K562 (cell line): ENCODE data around the gene SPATA32. TPM values are rescaled to one million over a fixed set of nuclear protein-coding genes. Genes with fewer than 3 reads are reported as not detected.

Source experiments
- ATAC-seq: fragments of 200-7000 bp; cut with Tn5 transposase; 3 replicates; pipeline ENCODE4 v1.9.1; 2020; ENCODE audit warnings: moderate library complexity
- BruUV-seq: library from RNA; stranded (reverse); fragments of 400-500 nt; replicated peaks from 2 replicates; lab custom pipeline; 2021; lab: Mats Ljungman, UMichigan
- CTCF ChIA-PET: fragments of 300-600 bp; formaldehyde crosslinking; extraction: SDS; loops from one replicate; lab custom pipeline; 2021; ENCODE audit warnings: low intra/inter-chr PET ratio; lab: Yijun Ruan, JAX
- POLR2A ChIA-PET: fragments of 300-600, 350-650 bp; sonication (Branson Sonifier 250); formaldehyde crosslinking; extraction: SDS; loops from one replicate; lab custom pipeline; 2021; ENCODE audit warnings: antibody characterized with exemption, inconsistent platforms; lab: Yijun Ruan, JAX
- DNase-seq, 4 experiments: peaks; one replicate each; pipeline versions ENCODE4 v3.0.0 to v3.0.0-alpha.2; 2011 to 2018; ENCODE audit warnings: low spot score in 3 of 4, mixed read lengths in 3 of 4; ENCODE audit errors: extremely low read depth in 1 of 4
- FAIRE-seq: peaks from 2 replicates; lab custom pipeline; 2011; peaks lifted over from hg19 to GRCh38; lab: Jason Lieb, UNC
- H2AFZ ChIP-seq: 2 replicates; pipeline ENCODE4 v1.6.0; 2011; ENCODE audit warnings: low read depth, low read length, control low read depth, inconsistent platforms
- H3K27ac ChIP-seq: fragments of 200-600 bp; 3 replicates; pipeline ENCODE4 v1.8.0; 2011; ENCODE audit warnings: low read depth, mild to moderate bottlenecking, control low read depth, inconsistent platforms, low read length, moderate library complexity, mixed read lengths; ENCODE audit errors: extremely low read depth
- H3K27me3 ChIP-seq, 2 experiments: fragments of 300-600 bp in 1 of 2; 2 replicates in 1 of 2; 3 replicates in 1 of 2; pipeline versions ENCODE4 v1.6.0 to v1.8.0; 2011; ENCODE audit warnings: inconsistent platforms in 2 of 2, low read length in 2 of 2, mild to moderate bottlenecking in 1 of 2, mixed read lengths in 1 of 2, moderate library complexity in 1 of 2; ENCODE audit not compliant: control insufficient read depth in 2 of 2, insufficient read depth in 2 of 2
- H3K36me3 ChIP-seq: fragments of 300-600 bp; 3 replicates; pipeline ENCODE4 v1.8.0; 2011; ENCODE audit warnings: mild to moderate bottlenecking, low read length, inconsistent platforms; ENCODE audit not compliant: control insufficient read depth, insufficient read depth
- H3K4me1 ChIP-seq, 2 experiments: fragments of 200-600 bp in 1 of 2; replicated peaks in 1 of 2; 2 replicates in 1 of 2; 3 replicates in 1 of 2; pipeline versions ENCODE4 v1.5.1 to v1.8.0; 2011; ENCODE audit warnings: inconsistent platforms in 2 of 2, low read length in 2 of 2, mild to moderate bottlenecking in 1 of 2, mixed read lengths in 1 of 2, moderate library complexity in 1 of 2; ENCODE audit not compliant: control insufficient read depth in 2 of 2, insufficient read depth in 2 of 2
- H3K4me2 ChIP-seq: 2 replicates; pipeline ENCODE4 v1.6.1; 2011; ENCODE audit warnings: low read length, control low read depth, inconsistent platforms, mixed read lengths; ENCODE audit not compliant: insufficient read depth
- H3K4me3 ChIP-seq: fragments of 200-600 bp; sonication (generic), shearing (Covaris generic); 2 replicates; pipeline ENCODE4 v1.5.1; 2016; ENCODE audit warnings: control low read depth, inconsistent platforms
- H3K79me2 ChIP-seq: fragments of 200-600 bp; 3 replicates; pipeline ENCODE4 v1.8.0; 2011; ENCODE audit warnings: low read length, inconsistent platforms; ENCODE audit not compliant: control insufficient read depth, insufficient read depth
- H3K9ac ChIP-seq, 2 experiments: 2 replicates each; pipeline versions ENCODE4 v1.6.0 to v1.6.1; 2011; ENCODE audit warnings: low read depth in 2 of 2, low read length in 2 of 2, control low read depth in 1 of 2, inconsistent platforms in 1 of 2, mild to moderate bottlenecking in 1 of 2, mixed read lengths in 1 of 2; ENCODE audit not compliant: insufficient read depth in 1 of 2
- H3K9me1 ChIP-seq: one replicate; pipeline ENCODE4 v1.6.0; 2011; ENCODE audit warnings: inconsistent platforms, mild to moderate bottlenecking, low read length, moderate library complexity; ENCODE audit not compliant: control insufficient read depth, insufficient read depth
- H3K9me3 ChIP-seq: replicated peaks from 2 replicates; pipeline ENCODE4 v1.5.1; 2011; ENCODE audit warnings: low read depth, low read length, inconsistent platforms; ENCODE audit not compliant: control insufficient read depth, insufficient read depth
- H4K20me1 ChIP-seq: replicated peaks from 2 replicates; pipeline ENCODE4 v1.6.1; 2011; ENCODE audit warnings: low read length, inconsistent platforms, mixed read lengths; ENCODE audit not compliant: control insufficient read depth, insufficient read depth
- BRD9 ChIP-seq: fragments of 450-650 bp; IDR thresholded peaks from 2 replicates; pipeline ENCODE4 v1.6.1; 2018; ENCODE audit warnings: low read depth; ENCODE audit not compliant: partially characterized antibody
- CBFA2T2 ChIP-seq: fragments of 450-650 bp; conservative IDR thresholded peaks from 2 replicates; pipeline ENCODE4 v1.6.1; 2017; ENCODE audit warnings: mild to moderate bottlenecking
- CBX8 ChIP-seq: fragments of 200-600 bp; sonication (generic); IDR thresholded peaks from 2 replicates; pipeline ENCODE4 v1.6.1; 2012; ENCODE audit warnings: borderline replicate concordance, mixed run types, low read depth, mild to moderate bottlenecking, moderate library complexity, mixed read lengths, low read length, control low read depth, inconsistent platforms; ENCODE audit not compliant: poor library complexity, severe bottlenecking; ENCODE audit errors: extremely low read depth
- FOXJ3 ChIP-seq: sonication (generic); formaldehyde crosslinking; IDR thresholded peaks from 2 replicates; pipeline ENCODE4 v1.4.0; 2020; ENCODE audit warnings: mild to moderate bottlenecking, missing genetic modification reagents
- FOXK1 ChIP-seq: sonication (generic); formaldehyde crosslinking; IDR thresholded peaks from 2 replicates; pipeline ENCODE4 v1.8.0; 2022; ENCODE audit warnings: missing genetic modification reagents, mild to moderate bottlenecking, borderline replicate concordance
- OTX1 ChIP-seq: fragments of 450-650 bp; formaldehyde crosslinking; IDR thresholded peaks from 2 replicates; pipeline ENCODE4 v1.4.0; 2022; ENCODE audit warnings: mild to moderate bottlenecking
- RBM34 ChIP-seq: fragments of 200-400 bp; formaldehyde crosslinking; IDR thresholded peaks from 2 replicates; pipeline ENCODE4 v1.6.1; 2018; ENCODE audit warnings: low read length, borderline replicate concordance; ENCODE audit not compliant: insufficient read depth
- RCOR1 ChIP-seq, 2 experiments: IDR thresholded peaks; 2 replicates each; pipeline ENCODE4 v1.6.1; 2012; ENCODE audit warnings: low read depth in 2 of 2, low read length in 2 of 2, borderline replicate concordance in 1 of 2, improper control_type of control experiment in 1 of 2
- U2AF1 ChIP-seq: fragments of 200-400 bp; formaldehyde crosslinking; optimal IDR thresholded peaks from 2 replicates; pipeline ENCODE3; 2017; ENCODE audit warnings: mild to moderate bottlenecking, low read depth, low read length, moderate library complexity
- ZNF165 ChIP-seq: fragments of 250-450 bp; sonication (Bioruptor Pico); IDR thresholded peaks from 2 replicates; pipeline ENCODE4 v1.4.0; 2020; ENCODE audit warnings: borderline replicate concordance
- WGBS: fragments of 100-300 bp; shearing (Covaris generic); methylation state at CpG from one replicate; pipeline ENCODE4 v1.1.6; 2016; ENCODE audit warnings: low coverage, mixed read lengths; ENCODE audit not compliant: insufficient coverage; ENCODE audit errors: missing lambda C conversion rate; 5-methylcytosine and 5-hydroxymethylcytosine counted together
- in situ Hi-C: fragments of 300-500 bp; cut with MboI; formaldehyde crosslinking; loops from 4 replicates; pipeline ENCODE4 v1.15.0; 2018; ENCODE audit warnings: inconsistent platforms, mixed read lengths
- intact Hi-C: fragments of 100-400 bp; cut with micrococcal nuclease; formaldehyde crosslinking; loops from 2 replicates; pipeline ENCODE4 v1.14.2; 2022
- polyA plus RNA-seq, 8 experiments: library from polyadenylated mRNA; depleted of rRNA in 4 of 8; stranded (reverse) in 5 of 8; unstranded in 3 of 8; fragments of >200 nt; fragmentation: Nextera tagmentation in 2 of 8; fragmentation: Illumina TruSeq in 1 of 8; extraction: Ambion mirVana in 2 of 8; extraction: Trizol in 1 of 8; gene quantifications; 2 replicates each; pipeline versions ENCODE4 v1.2.1 to v1.2.3, GENCODE V29; 2011 to 2014; ENCODE audit warnings: inconsistent platforms in 1 of 8, missing spikeins in 1 of 8
- total RNA-seq, 7 experiments: library from RNA; depleted of rRNA in 6 of 7; stranded (reverse); fragments of >200 nt in 6 of 7; fragmentation: Illumina TruSeq in 2 of 7; extraction: Trizol in 2 of 7; gene quantifications; 2 replicates each; pipeline versions ENCODE4 v1.2.1 to v1.2.3, GENCODE V29; 2011 to 2021; ENCODE audit warnings: low replicate concordance in 1 of 7
- TF ChIP-seq, protein P1 (sequence below), 3 experiments: fragments of 200-800 bp in 1 of 3; fragments of 250-450 bp in 1 of 3; fragments of 450-650 bp in 1 of 3; sonication (Bioruptor Pico) in 1 of 3; sonication (Bioruptor generic) in 1 of 3; formaldehyde crosslinking in 1 of 3; IDR thresholded peaks; 2 replicates each; pipeline versions ENCODE4 v1.6.1 to v1.8.0; 2016 to 2022; ENCODE audit warnings: mild to moderate bottlenecking in 2 of 3, missing genetic modification characterization in 2 of 3, missing compliant biosample characterization in 1 of 3, moderate library complexity in 1 of 3
- TF ChIP-seq, protein P2 (sequence below): sonication (generic); formaldehyde crosslinking; IDR thresholded peaks from 2 replicates; pipeline ENCODE4 v1.8.1; 2023; ENCODE audit warnings: missing genetic modification reagents, mild to moderate bottlenecking, borderline replicate concordance

The SPATA32 gene
- total and polyA plus RNA-seq, 9 of the 15 experiments (the other 6 are each of a cell fraction or from before 2014, with no cell fraction given), result 0.03 to 0.06 TPM; not detected in 7

GRCh38 chr17:45294506-45294905, 32.6 kb upstream of the SPATA32 start:
- Histone ChIP-seq H3K4me1 (peaks cover 15 to 24% of the 10 kb centered on the region in 2 experiments), H3K79me2 (peaks cover 29% of the 10 kb centered on the region), H3K36me3 (peaks cover 29% of the 10 kb centered on the region), H3K9me3 (no peaks in the 10 kb centered on the region), H3K27ac (no peak overlapping the region), H4K20me1 (peaks cover 39% of the 10 kb centered on the region), H3K27me3 (no peaks in the 10 kb centered on the region), H2AFZ (no peak overlapping the region), H3K9me1 (peaks cover 5% of the 10 kb centered on the region), H3K4me2 (no peak overlapping the region), H3K4me3 (no peak overlapping the region), H3K9ac (no peak overlapping the region)
- 56% methylated on average over 3 of the region's 3 CpGs for WGBS
- ChIA-PET CTCF (no interaction called here), POLR2A (interaction anchor here (0.6 to 1.3 kb wide), 2 partner anchors 9 to 17 kb away, joined by 3 to 6 read pairs; no protein-coding TSS in a partner anchor)
- intact Hi-C loops, result no loop called here
- in situ Hi-C loops, result no loop called here
- TF ChIP-seq OTX1 (CRISPR knock-in tag), result no peak
- TF ChIP-seq U2AF1, result no peak
- TF ChIP-seq, protein P1, sequence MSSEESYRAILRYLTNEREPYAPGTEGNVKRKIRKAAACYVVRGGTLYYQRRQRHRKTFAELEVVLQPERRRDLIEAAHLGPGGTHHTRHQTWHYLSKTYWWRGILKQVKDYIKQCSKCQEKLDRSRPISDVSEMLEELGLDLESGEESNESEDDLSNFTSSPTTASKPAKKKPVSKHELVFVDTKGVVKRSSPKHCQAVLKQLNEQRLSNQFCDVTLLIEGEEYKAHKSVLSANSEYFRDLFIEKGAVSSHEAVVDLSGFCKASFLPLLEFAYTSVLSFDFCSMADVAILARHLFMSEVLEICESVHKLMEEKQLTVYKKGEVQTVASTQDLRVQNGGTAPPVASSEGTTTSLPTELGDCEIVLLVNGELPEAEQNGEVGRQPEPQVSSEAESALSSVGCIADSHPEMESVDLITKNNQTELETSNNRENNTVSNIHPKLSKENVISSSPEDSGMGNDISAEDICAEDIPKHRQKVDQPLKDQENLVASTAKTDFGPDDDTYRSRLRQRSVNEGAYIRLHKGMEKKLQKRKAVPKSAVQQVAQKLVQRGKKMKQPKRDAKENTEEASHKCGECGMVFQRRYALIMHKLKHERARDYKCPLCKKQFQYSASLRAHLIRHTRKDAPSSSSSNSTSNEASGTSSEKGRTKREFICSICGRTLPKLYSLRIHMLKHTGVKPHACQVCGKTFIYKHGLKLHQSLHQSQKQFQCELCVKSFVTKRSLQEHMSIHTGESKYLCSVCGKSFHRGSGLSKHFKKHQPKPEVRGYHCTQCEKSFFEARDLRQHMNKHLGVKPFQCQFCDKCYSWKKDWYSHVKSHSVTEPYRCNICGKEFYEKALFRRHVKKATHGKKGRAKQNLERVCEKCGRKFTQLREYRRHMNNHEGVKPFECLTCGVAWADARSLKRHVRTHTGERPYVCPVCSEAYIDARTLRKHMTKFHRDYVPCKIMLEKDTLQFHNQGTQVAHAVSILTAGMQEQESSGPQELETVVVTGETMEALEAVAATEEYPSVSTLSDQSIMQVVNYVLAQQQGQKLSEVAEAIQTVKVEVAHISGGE (CRISPR knock-in tag; IDR thresholded peaks at IDR 0.05), result no peak
- no peak for TF ChIP-seq BRD9
- no peak for TF ChIP-seq RBM34
- TF ChIP-seq CBX8, result no peak
- no peak for TF ChIP-seq CBFA2T2
- TF ChIP-seq FOXK1 (CRISPR knock-in tag), result no peak
- no peak for TF ChIP-seq RCOR1 (IDR thresholded peaks at IDR 0.05; ENCODE audit: borderline replicate concordance in 1 of 2, low read depth in 2 of 2, low read length in 2 of 2)
- TF ChIP-seq FOXJ3 (CRISPR knock-in tag), result no peak
- no peak for TF ChIP-seq ZNF165 (CRISPR knock-in tag)
- TF ChIP-seq, protein P2, sequence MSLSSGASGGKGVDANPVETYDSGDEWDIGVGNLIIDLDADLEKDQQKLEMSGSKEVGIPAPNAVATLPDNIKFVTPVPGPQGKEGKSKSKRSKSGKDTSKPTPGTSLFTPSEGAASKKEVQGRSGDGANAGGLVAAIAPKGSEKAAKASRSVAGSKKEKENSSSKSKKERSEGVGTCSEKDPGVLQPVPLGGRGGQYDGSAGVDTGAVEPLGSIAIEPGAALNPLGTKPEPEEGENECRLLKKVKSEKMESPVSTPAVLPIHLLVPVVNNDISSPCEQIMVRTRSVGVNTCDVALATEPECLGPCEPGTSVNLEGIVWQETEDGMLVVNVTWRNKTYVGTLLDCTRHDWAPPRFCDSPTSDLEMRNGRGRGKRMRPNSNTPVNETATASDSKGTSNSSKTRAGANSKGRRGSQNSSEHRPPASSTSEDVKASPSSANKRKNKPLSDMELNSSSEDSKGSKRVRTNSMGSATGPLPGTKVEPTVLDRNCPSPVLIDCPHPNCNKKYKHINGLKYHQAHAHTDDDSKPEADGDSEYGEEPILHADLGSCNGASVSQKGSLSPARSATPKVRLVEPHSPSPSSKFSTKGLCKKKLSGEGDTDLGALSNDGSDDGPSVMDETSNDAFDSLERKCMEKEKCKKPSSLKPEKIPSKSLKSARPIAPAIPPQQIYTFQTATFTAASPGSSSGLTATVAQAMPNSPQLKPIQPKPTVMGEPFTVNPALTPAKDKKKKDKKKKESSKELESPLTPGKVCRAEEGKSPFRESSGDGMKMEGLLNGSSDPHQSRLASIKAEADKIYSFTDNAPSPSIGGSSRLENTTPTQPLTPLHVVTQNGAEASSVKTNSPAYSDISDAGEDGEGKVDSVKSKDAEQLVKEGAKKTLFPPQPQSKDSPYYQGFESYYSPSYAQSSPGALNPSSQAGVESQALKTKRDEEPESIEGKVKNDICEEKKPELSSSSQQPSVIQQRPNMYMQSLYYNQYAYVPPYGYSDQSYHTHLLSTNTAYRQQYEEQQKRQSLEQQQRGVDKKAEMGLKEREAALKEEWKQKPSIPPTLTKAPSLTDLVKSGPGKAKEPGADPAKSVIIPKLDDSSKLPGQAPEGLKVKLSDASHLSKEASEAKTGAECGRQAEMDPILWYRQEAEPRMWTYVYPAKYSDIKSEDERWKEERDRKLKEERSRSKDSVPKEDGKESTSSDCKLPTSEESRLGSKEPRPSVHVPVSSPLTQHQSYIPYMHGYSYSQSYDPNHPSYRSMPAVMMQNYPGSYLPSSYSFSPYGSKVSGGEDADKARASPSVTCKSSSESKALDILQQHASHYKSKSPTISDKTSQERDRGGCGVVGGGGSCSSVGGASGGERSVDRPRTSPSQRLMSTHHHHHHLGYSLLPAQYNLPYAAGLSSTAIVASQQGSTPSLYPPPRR (CRISPR knock-in tag), result no peak
- FAIRE-seq (no peak), DNase-seq (no peak), ATAC-seq (no peak)
- BruUV-seq, result no TSS peak
